ENCODE measurements around the gene COL8A1.
A peak's percentile ranks its signal among the peaks of the same experiment; 100 is the strongest.

The COL8A1 gene

GRCh38 chr3:99817047-99817436, 178.6 kb downstream of the COL8A1 start:
- Histone ChIP-seq H3K27ac (ENCODE audit: low read depth, low read length) (no peak overlapping the region), H3K23ac (ENCODE audit: low read length) (no peak overlapping the region)

GRCh38 chr3:99817437-99818240, 179.2 kb downstream of the COL8A1 start, which contains the start of gene CMSS1:
Gene CMSS1 (plus strand): TSS chr3:99817862.
- H4K12ac ChIP-seq (ENCODE audit: low read depth, low read length), result peak within 1 kb of the TSS; percentile 59
- H3K18ac ChIP-seq (ENCODE audit: low read length), result peak within 1 kb of the TSS; percentile 9
- H3K79me1 ChIP-seq (ENCODE audit: low read length), result peaks cover 5% of the 10 kb centered on the region
- H2AFZ ChIP-seq (ENCODE audit: insufficient read depth, low read length, poor library complexity), result peak within 1 kb of the TSS; percentile 91
- H3K23ac ChIP-seq (ENCODE audit: low read length), result no peak within 1 kb of the TSS
- no peak within 1 kb of the TSS for H3K27ac ChIP-seq (ENCODE audit: low read depth, low read length)
- H2BK12ac ChIP-seq (ENCODE audit: low read length), result no peak within 1 kb of the TSS
- peak within 1 kb of the TSS; percentile 92 for H3K4me2 ChIP-seq (ENCODE audit: low read length)
- H4K8ac ChIP-seq (ENCODE audit: low read depth, low read length), result peak within 1 kb of the TSS; percentile 73
- H3K9me3 ChIP-seq (ENCODE audit: insufficient read depth, low read depth, low read length), result no peaks in the 10 kb centered on the region
- DNase-seq, result peak; percentile 94 to 96
- H2BK120ac ChIP-seq (ENCODE audit: insufficient read depth, low read length, poor library complexity), result peak within 1 kb of the TSS; percentile 36
- peak within 1 kb of the TSS; percentile 87 for H3K9ac ChIP-seq (ENCODE audit: low read length)
- H2BK5ac ChIP-seq (ENCODE audit: low read depth, low read length, poor library complexity), result no peak within 1 kb of the TSS
- peak within 1 kb of the TSS; percentile 3 for H4K91ac ChIP-seq (ENCODE audit: low read depth, low read length)
- peak within 1 kb of the TSS; percentile 41 for H3K14ac ChIP-seq (ENCODE audit: low read length)
- H3K79me2 ChIP-seq (ENCODE audit: control insufficient read depth, insufficient read depth, low read length, poor library complexity), result no peaks in the 10 kb centered on the region
- WGBS (ENCODE audit: extremely low coverage, insufficient coverage, insufficient read length), result no CpG with 5 or more reads among the region's 60 CpGs
- H3K4me3 ChIP-seq (ENCODE audit: low read depth, low read length), result peak within 1 kb of the TSS; percentile 90
- peaks cover 0 to 2% of the 10 kb centered on the region in 2 experiments for H3K4me1 ChIP-seq (ENCODE audit: control insufficient read depth in 1 of 2, insufficient read depth in 2 of 2, low read length in 2 of 2)
- peaks cover 2% of the 10 kb centered on the region for H3K27me3 ChIP-seq (ENCODE audit: insufficient read depth, low read length)
- no peaks in the 10 kb centered on the region for H3K36me3 ChIP-seq (ENCODE audit: control insufficient read depth in 1 of 2, insufficient read depth in 2 of 2, low read length in 2 of 2)
- peak within 1 kb of the TSS; percentile 16 for H3K4ac ChIP-seq (ENCODE audit: low read depth, low read length)
- no peak within 1 kb of the TSS for H2AK5ac ChIP-seq (ENCODE audit: low read length)

More at GRCh38 chr3:99817047-99817436, 178.6 kb downstream of the COL8A1 start:
- no peaks in the 10 kb centered on the region for H3K79me2 ChIP-seq (ENCODE audit: control insufficient read depth, insufficient read depth, low read length, poor library complexity)
- peak overlapping the region; percentile 73 for H4K8ac ChIP-seq (ENCODE audit: low read depth, low read length)
- H2AK5ac ChIP-seq (ENCODE audit: low read length), result no peak overlapping the region
- no peaks in the 10 kb centered on the region for H3K36me3 ChIP-seq (ENCODE audit: control insufficient read depth in 1 of 2, insufficient read depth in 2 of 2, low read length in 2 of 2)
- H3K79me1 ChIP-seq (ENCODE audit: low read length), result peaks cover 5% of the 10 kb centered on the region
- H2BK12ac ChIP-seq (ENCODE audit: low read length), result no peak overlapping the region
- H3K4me1 ChIP-seq (ENCODE audit: control insufficient read depth in 1 of 2, insufficient read depth in 2 of 2, low read length in 2 of 2), result peaks cover 0 to 2% of the 10 kb centered on the region in 2 experiments
- H3K27me3 ChIP-seq (ENCODE audit: insufficient read depth, low read length), result peaks cover 2% of the 10 kb centered on the region
- H2AFZ ChIP-seq (ENCODE audit: insufficient read depth, low read length, poor library complexity), result peak overlapping the region; percentile 69
- H4K91ac ChIP-seq (ENCODE audit: low read depth, low read length), result no peak overlapping the region
- no peak overlapping the region for H2BK120ac ChIP-seq (ENCODE audit: insufficient read depth, low read length, poor library complexity)
- no peak overlapping the region for H3K18ac ChIP-seq (ENCODE audit: low read length)
- H3K4me3 ChIP-seq (ENCODE audit: low read depth, low read length), result peak overlapping the region; percentile 65
- no peaks in the 10 kb centered on the region for H3K9me3 ChIP-seq (ENCODE audit: insufficient read depth, low read depth, low read length)
- no CpG with 5 or more reads among the region's 15 CpGs for WGBS (ENCODE audit: extremely low coverage, insufficient coverage, insufficient read length)
- H3K14ac ChIP-seq (ENCODE audit: low read length), result no peak overlapping the region
- H3K4ac ChIP-seq (ENCODE audit: low read depth, low read length), result no peak overlapping the region
- peak overlapping the region; percentile 92 for H3K4me2 ChIP-seq (ENCODE audit: low read length)
- DNase-seq, result peak; percentile 17 to 46
- peak overlapping the region; percentile 35 for H3K9ac ChIP-seq (ENCODE audit: low read length)
- H2BK5ac ChIP-seq (ENCODE audit: low read depth, low read length, poor library complexity), result no peak overlapping the region
- H4K12ac ChIP-seq (ENCODE audit: low read depth, low read length), result peak overlapping the region; percentile 59

GRCh38 chr3:99818818-99819217, 180.4 kb downstream of the COL8A1 start:
- no peak overlapping the region for H4K12ac ChIP-seq (ENCODE audit: low read depth, low read length)
- H2AK5ac ChIP-seq (ENCODE audit: low read length), result no peak overlapping the region
- DNase-seq, result no peak
- H3K23ac ChIP-seq (ENCODE audit: low read length), result no peak overlapping the region
- H3K27me3 ChIP-seq (ENCODE audit: insufficient read depth, low read length), result peaks cover 2% of the 10 kb centered on the region
- peaks cover 0 to 2% of the 10 kb centered on the region in 2 experiments for H3K4me1 ChIP-seq (ENCODE audit: control insufficient read depth in 1 of 2, insufficient read depth in 2 of 2, low read length in 2 of 2)
- H3K36me3 ChIP-seq (ENCODE audit: control insufficient read depth in 1 of 2, insufficient read depth in 2 of 2, low read length in 2 of 2), result no peaks in the 10 kb centered on the region
- no peak overlapping the region for H3K18ac ChIP-seq (ENCODE audit: low read length)
- H2BK5ac ChIP-seq (ENCODE audit: low read depth, low read length, poor library complexity), result no peak overlapping the region
- H2AFZ ChIP-seq (ENCODE audit: insufficient read depth, low read length, poor library complexity), result no peak overlapping the region
- no peak overlapping the region for H4K8ac ChIP-seq (ENCODE audit: low read depth, low read length)
- no CpG with 5 or more reads among the region's 2 CpGs for WGBS (ENCODE audit: extremely low coverage, insufficient coverage, insufficient read length)
- H3K4me3 ChIP-seq (ENCODE audit: low read depth, low read length), result no peak overlapping the region
- no peak overlapping the region for H3K4ac ChIP-seq (ENCODE audit: low read depth, low read length)
- no peak overlapping the region for H3K14ac ChIP-seq (ENCODE audit: low read length)
- peaks cover 5% of the 10 kb centered on the region for H3K79me1 ChIP-seq (ENCODE audit: low read length)
- no peak overlapping the region for H2BK120ac ChIP-seq (ENCODE audit: insufficient read depth, low read length, poor library complexity)
- no peak overlapping the region for H3K27ac ChIP-seq (ENCODE audit: low read depth, low read length)
- H3K9me3 ChIP-seq (ENCODE audit: insufficient read depth, low read depth, low read length), result no peaks in the 10 kb centered on the region
- H3K79me2 ChIP-seq (ENCODE audit: control insufficient read depth, insufficient read depth, low read length, poor library complexity), result no peaks in the 10 kb centered on the region
- no peak overlapping the region for H3K9ac ChIP-seq (ENCODE audit: low read length)
- no peak overlapping the region for H3K4me2 ChIP-seq (ENCODE audit: low read length)
- no peak overlapping the region for H2BK12ac ChIP-seq (ENCODE audit: low read length)
- H4K91ac ChIP-seq (ENCODE audit: low read depth, low read length), result no peak overlapping the region

- DNase-seq, result no peak
- H4K12ac ChIP-seq (ENCODE audit: low read depth, low read length), result no peak overlapping the region
- no CpG with 5 or more reads among the region's 14 CpGs for WGBS (ENCODE audit: extremely low coverage, insufficient coverage, insufficient read length)
These were observed 185.6 kb downstream of the COL8A1 start for GRCh38 chr3:99823723-99824711.

More at GRCh38 chr3:99823723-99824711, 185.6 kb downstream of the COL8A1 start:
- H4K91ac ChIP-seq (ENCODE audit: low read depth, low read length), result no peak overlapping the region
- no peaks in the 10 kb centered on the region for H3K79me1 ChIP-seq (ENCODE audit: low read length)
- no peak overlapping the region for H3K4ac ChIP-seq (ENCODE audit: low read depth, low read length)
- no peaks in the 10 kb centered on the region for H3K36me3 ChIP-seq (ENCODE audit: control insufficient read depth in 1 of 2, insufficient read depth in 2 of 2, low read length in 2 of 2)
- H2AFZ ChIP-seq (ENCODE audit: insufficient read depth, low read length, poor library complexity), result no peak overlapping the region
- H2BK5ac ChIP-seq (ENCODE audit: low read depth, low read length, poor library complexity), result no peak overlapping the region
- H4K8ac ChIP-seq (ENCODE audit: low read depth, low read length), result no peak overlapping the region
- no peak overlapping the region for H2BK12ac ChIP-seq (ENCODE audit: low read length)
- H3K4me2 ChIP-seq (ENCODE audit: low read length), result no peak overlapping the region
- no peaks in the 10 kb centered on the region for H3K27me3 ChIP-seq (ENCODE audit: insufficient read depth, low read length)
- H3K9me3 ChIP-seq (ENCODE audit: insufficient read depth, low read depth, low read length), result no peaks in the 10 kb centered on the region
- no peak overlapping the region for H3K18ac ChIP-seq (ENCODE audit: low read length)
- H3K23ac ChIP-seq (ENCODE audit: low read length), result no peak overlapping the region
- H3K79me2 ChIP-seq (ENCODE audit: control insufficient read depth, insufficient read depth, low read length, poor library complexity), result no peaks in the 10 kb centered on the region
- no peaks in the 10 kb centered on the region for H3K4me1 ChIP-seq (ENCODE audit: control insufficient read depth in 1 of 2, insufficient read depth in 2 of 2, low read length in 2 of 2)
- H3K9ac ChIP-seq (ENCODE audit: low read length), result no peak overlapping the region
- H3K4me3 ChIP-seq (ENCODE audit: low read depth, low read length), result no peak overlapping the region
- H3K14ac ChIP-seq (ENCODE audit: low read length), result no peak overlapping the region
- H2BK120ac ChIP-seq (ENCODE audit: insufficient read depth, low read length, poor library complexity), result no peak overlapping the region
- H3K27ac ChIP-seq (ENCODE audit: low read depth, low read length), result no peak overlapping the region
- H2AK5ac ChIP-seq (ENCODE audit: low read length), result no peak overlapping the region
